D721Med (cell line): ENCODE results near the gene PTPDC1.

ENCODE experiments used
- DNase-seq: peaks from one replicate; pipeline ENCODE4 v3.0.0; 2011; ENCODE audit warnings: low spot score; ENCODE audit not compliant: insufficient read length
- FAIRE-seq: peaks from 2 replicates; lab custom pipeline; 2011; peaks lifted over from hg19 to GRCh38; lab: Jason Lieb, UNC
- CTCF ChIP-seq: IDR thresholded peaks from 2 replicates; pipeline ENCODE4 v1.5.1; 2012; ENCODE audit warnings: mild to moderate bottlenecking, control low read depth; ENCODE audit not compliant: insufficient read depth; ENCODE audit errors: missing control alignments

Gene PTPDC1

GRCh38 chr9:94140791-94141790, 56.8 kb downstream of the PTPDC1 start:
- no peak for DNase-seq
- FAIRE-seq: no peak
- TF ChIP-seq CTCF: no peak

- no peak for TF ChIP-seq CTCF
- no peak for DNase-seq
- no peak for FAIRE-seq
These were observed 58.1 kb downstream of the PTPDC1 start for GRCh38 chr9:94142353-94142752.

- no peak for DNase-seq
- FAIRE-seq: no peak
- no peak for TF ChIP-seq CTCF
These were observed 60.1 kb downstream of the PTPDC1 start for GRCh38 chr9:94144394-94144793.

- DNase-seq: no peak
- FAIRE-seq: no peak
- no peak for TF ChIP-seq CTCF
These were observed 61.4 kb downstream of the PTPDC1 start for GRCh38 chr9:94145640-94146039.

- DNase-seq: no peak
- FAIRE-seq: no peak
- no peak for TF ChIP-seq CTCF
These were observed 63.5 kb downstream of the PTPDC1 start for GRCh38 chr9:94147776-94148175.

GRCh38 chr9:94148419-94148818, 64.2 kb downstream of the PTPDC1 start:
- no peak for TF ChIP-seq CTCF
- no peak for FAIRE-seq
- DNase-seq: no peak

- no peak for FAIRE-seq
- no peak for DNase-seq
- no peak for TF ChIP-seq CTCF
These were observed 65.4 kb downstream of the PTPDC1 start for GRCh38 chr9:94149696-94150095.
